Neutrophil (primary cell): ENCODE measurements around the gene ITGA11.

Experiments
- H3K27ac ChIP-seq: fragments of 200-600 bp; sonication (generic); 2 replicates; pipeline ENCODE4 v1.5.1; 2016; ENCODE audit warnings: mild to moderate bottlenecking, moderate library complexity
- H3K27me3 ChIP-seq: fragments of 200-600 bp; sonication (generic); 2 replicates; pipeline ENCODE4 v1.6.0; 2016; ENCODE audit warnings: mild to moderate bottlenecking
- H3K36me3 ChIP-seq: fragments of 200-600 bp; sonication (generic); 2 replicates; pipeline ENCODE4 v1.5.1; 2017
- H3K4me1 ChIP-seq, 2 experiments: fragments of 200-600 bp in 1 of 2; sonication (generic) in 1 of 2; 1 replicate in 1 of 2; 2 replicates in 1 of 2; pipeline versions ENCODE4 v1.5.1 to v1.6.1; 2013 to 2016; ENCODE audit warnings: low read depth in 1 of 2, low read length in 1 of 2, mild to moderate bottlenecking in 1 of 2, moderate library complexity in 1 of 2; ENCODE audit not compliant: control insufficient read depth in 1 of 2, insufficient read depth in 1 of 2
- H3K4me3 ChIP-seq, 2 experiments: fragments of 200-600 bp in 1 of 2; sonication (generic) in 1 of 2; 1 replicate in 1 of 2; 2 replicates in 1 of 2; pipeline ENCODE4 v1.5.1; 2013 to 2016; ENCODE audit warnings: low read depth in 1 of 2, low read length in 1 of 2, mild to moderate bottlenecking in 1 of 2, moderate library complexity in 1 of 2
- H3K9me3 ChIP-seq: fragments of 200-600 bp; sonication (generic); 2 replicates; pipeline ENCODE4 v1.5.1; 2016
- CTCF ChIP-seq: fragments of 200-600 bp; sonication (generic); IDR thresholded peaks from 2 replicates; pipeline ENCODE4 v1.5.1; 2016; ENCODE audit warnings: antibody characterized with exemption

ITGA11 gene

DNA sequence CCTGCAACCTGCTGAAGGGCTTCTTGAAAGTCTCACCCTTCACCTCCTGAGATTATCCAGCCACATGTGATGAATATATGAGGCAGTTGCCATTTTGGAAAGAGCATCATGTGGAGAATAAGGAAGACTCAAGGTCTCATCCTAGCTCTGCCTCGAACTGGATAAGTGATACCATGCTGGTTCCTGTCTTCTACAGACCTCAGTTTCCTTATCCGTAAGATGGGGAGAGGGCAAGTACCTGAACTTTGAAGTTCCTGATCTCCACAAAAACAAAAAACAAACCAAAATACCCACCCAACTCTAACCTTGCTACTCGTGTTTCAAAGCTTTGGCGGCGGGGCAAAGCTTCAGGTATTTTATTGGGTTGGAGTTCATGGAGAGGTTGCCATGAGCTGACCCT is 31.5 kb upstream of the ITGA11 start:
- Histone ChIP-seq H3K27me3 (peaks cover 8% of the 10 kb centered on the region), H3K27ac (no peak overlapping the region), H3K9me3 (no peaks in the 10 kb centered on the region), H3K4me3 (no peak overlapping the region), H3K36me3 (no peaks in the 10 kb centered on the region), H3K4me1 (no peaks in the 10 kb centered on the region)
- no peak for TF ChIP-seq CTCF

DNA sequence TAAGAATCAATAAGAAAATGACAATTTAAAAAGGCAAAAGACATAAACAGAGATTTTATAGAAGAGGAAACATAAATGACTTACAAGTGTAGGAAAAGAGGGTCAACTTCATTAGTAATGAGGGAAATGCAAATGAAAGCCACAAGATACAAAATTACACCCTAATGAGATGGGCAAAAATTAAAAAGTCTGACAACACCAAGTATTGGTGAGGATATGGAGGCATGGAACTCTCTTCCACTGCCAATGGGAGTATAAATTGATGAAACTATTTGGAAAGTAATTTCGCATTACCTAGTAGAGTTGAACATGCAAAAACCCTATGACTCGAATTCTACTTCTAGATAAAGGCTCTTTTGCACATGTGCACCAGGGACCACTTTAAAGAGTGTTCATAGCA is 28.2 kb upstream of the ITGA11 start:
- Histone ChIP-seq H3K27me3 (peaks cover 14% of the 10 kb centered on the region), H3K9me3 (no peaks in the 10 kb centered on the region), H3K4me3 (no peak overlapping the region), H3K27ac (no peak overlapping the region), H3K36me3 (no peaks in the 10 kb centered on the region), H3K4me1 (no peaks in the 10 kb centered on the region)
- no peak for TF ChIP-seq CTCF

- no peak for TF ChIP-seq CTCF
- H3K27ac ChIP-seq, result no peak overlapping the region
- peaks cover 45% of the 10 kb centered on the region for H3K27me3 ChIP-seq
- no peaks in the 10 kb centered on the region for H3K36me3 ChIP-seq
- H3K9me3 ChIP-seq, result no peaks in the 10 kb centered on the region
- H3K4me3 ChIP-seq, result no peak overlapping the region
- no peaks in the 10 kb centered on the region for H3K4me1 ChIP-seq
These were observed 18.2 kb upstream of the ITGA11 start for GRCh38 chr15:68450192-68450591.

DNA sequence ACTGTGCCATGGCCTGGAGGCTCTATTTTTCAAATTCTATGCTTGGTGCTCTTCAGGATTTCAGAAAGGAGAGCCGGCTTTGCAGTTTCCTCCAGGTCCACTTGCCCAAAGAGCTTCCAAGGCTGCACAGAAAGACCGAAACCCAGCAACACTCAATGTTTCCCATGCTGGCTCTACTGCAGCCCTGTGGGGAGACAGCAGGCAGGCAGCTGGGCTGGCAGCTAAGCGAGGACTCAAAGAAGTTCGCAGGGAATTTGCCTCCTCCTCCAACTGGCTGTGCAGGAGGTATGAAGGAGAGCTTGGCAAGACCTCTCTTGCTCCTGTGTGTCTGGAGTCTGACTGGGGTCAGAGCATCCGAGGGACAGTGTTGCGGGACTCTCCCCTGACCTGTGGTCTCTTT is 17.4 kb upstream of the ITGA11 start:
- Histone ChIP-seq H3K9me3 (no peaks in the 10 kb centered on the region), H3K36me3 (no peaks in the 10 kb centered on the region), H3K4me1 (no peaks in the 10 kb centered on the region), H3K27ac (no peak overlapping the region), H3K4me3 (no peak overlapping the region), H3K27me3 (peaks cover 48% of the 10 kb centered on the region)
- no peak for TF ChIP-seq CTCF

DNA sequence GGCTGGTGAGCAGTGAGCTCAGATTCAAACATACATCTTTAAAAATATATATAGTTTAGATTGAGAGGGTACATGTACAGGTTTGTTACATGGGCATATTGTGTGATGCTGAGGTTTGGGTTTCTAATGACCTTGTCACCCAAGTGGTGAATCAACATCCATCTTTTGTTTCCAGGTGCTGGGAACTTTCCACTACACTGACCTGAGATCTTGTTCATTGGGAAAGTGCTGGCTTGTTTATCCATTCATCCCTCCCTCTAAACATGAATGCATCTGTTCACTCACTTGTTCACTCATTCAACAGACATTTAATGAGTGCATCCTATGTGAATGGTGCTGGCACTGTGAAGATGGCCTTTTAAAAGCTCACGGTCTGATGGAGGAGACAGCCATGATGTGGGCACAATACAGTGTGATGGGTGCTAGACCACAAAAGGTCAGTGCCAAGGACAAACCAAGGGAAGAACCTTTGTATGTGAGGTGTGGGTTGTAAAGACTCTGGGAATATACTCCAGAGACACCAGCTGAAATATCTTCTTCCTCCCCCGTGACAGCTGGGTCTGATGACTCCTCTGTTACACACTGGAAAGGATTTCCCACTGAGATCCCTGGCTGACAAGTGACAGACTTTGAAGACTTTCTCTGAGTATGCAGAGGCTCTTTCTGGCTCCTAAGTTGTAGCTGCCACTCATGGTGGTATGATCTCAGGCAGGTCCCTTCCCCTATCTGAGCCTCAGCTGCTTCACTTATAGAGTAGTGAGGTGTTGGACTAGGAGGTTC is 16.2 kb upstream of the ITGA11 start:
- Histone ChIP-seq H3K36me3 (no peaks in the 10 kb centered on the region), H3K27ac (no peak overlapping the region), H3K4me3 (no peak overlapping the region), H3K4me1 (no peaks in the 10 kb centered on the region), H3K9me3 (no peaks in the 10 kb centered on the region), H3K27me3 (peaks cover 55% of the 10 kb centered on the region)
- no peak for TF ChIP-seq CTCF
